HFFc6 (cell line): ENCODE measurements around the gene SRBD1. TPM values are rescaled to one million over a fixed set of nuclear protein-coding genes. Genes with fewer than 3 reads are reported as not detected.

Experiments used
- DNase-seq: peaks from one replicate; pipeline ENCODE4 v3.0.0-alpha.2; 2018
- H3K27ac Mint-ChIP-seq: 2 replicates; pipeline ENCODE4 v1.8.0; 2020; ENCODE audit warnings: mild to moderate bottlenecking, mixed read lengths
- H3K27me3 Mint-ChIP-seq: 2 replicates; pipeline ENCODE4 v1.8.0; 2021; ENCODE audit warnings: mild to moderate bottlenecking, moderate library complexity, mixed read lengths; ENCODE audit not compliant: insufficient read depth
- H3K36me3 Mint-ChIP-seq: 2 replicates; pipeline ENCODE4 v1.8.0; 2021; ENCODE audit warnings: low read depth, mixed read lengths
- H3K4me1 Mint-ChIP-seq: 2 replicates; pipeline ENCODE4 v1.8.0; 2020; ENCODE audit warnings: low read depth, mixed read lengths
- H3K4me3 Mint-ChIP-seq: 2 replicates; pipeline ENCODE4 v1.8.0; 2020; ENCODE audit warnings: mild to moderate bottlenecking, moderate library complexity, mixed read lengths
- H3K9me3 Mint-ChIP-seq: 2 replicates; pipeline ENCODE4 v1.8.0; 2020; ENCODE audit warnings: mild to moderate bottlenecking, mixed read lengths
- CTCF ChIP-seq: fragments of 200-600 bp; sonication (generic); IDR thresholded peaks from 2 replicates; pipeline ENCODE4 v1.5.0; 2021; ENCODE audit warnings: antibody characterized with exemption, mild to moderate bottlenecking
- total RNA-seq, 6 experiments: library from RNA; stranded (reverse); fragmentation: NEBNext Ultra II Directional; extraction: Animal tissue kit (Norgen Biotek cat#: 25700); gene quantifications; 2 replicates in 1 of 6; 3 replicates in 5 of 6; pipeline ENCODE4 v1.2.3, GENCODE V29; 2021

The SRBD1 gene
- total RNA-seq, 6 experiments from 2014 or later = 9.5 to 13.6 (median 12.4) TPM

- DNase-seq = no peak
- Mint-ChIP-seq H3K4me3 (no peak overlapping the region), H3K36me3 (no peaks in the 10 kb centered on the region), H3K4me1 (no peaks in the 10 kb centered on the region), H3K9me3 (no peaks in the 10 kb centered on the region), H3K27ac (no peak overlapping the region), H3K27me3 (peaks cover 35% of the 10 kb centered on the region)
- no peak for TF ChIP-seq CTCF
Measured at GRCh38 chr2:45344502-45344901, 266.6 kb downstream of the SRBD1 start.

GRCh38 chr2:45344071-45344470, 267.0 kb downstream of the SRBD1 start:
- peaks cover 35% of the 10 kb centered on the region for H3K27me3 Mint-ChIP-seq
- H3K27ac Mint-ChIP-seq = no peak overlapping the region
- no peak for DNase-seq
- H3K4me3 Mint-ChIP-seq = no peak overlapping the region
- TF ChIP-seq CTCF = no peak
- H3K4me1 Mint-ChIP-seq = no peaks in the 10 kb centered on the region
- no peaks in the 10 kb centered on the region for H3K9me3 Mint-ChIP-seq
- no peaks in the 10 kb centered on the region for H3K36me3 Mint-ChIP-seq

- Mint-ChIP-seq H3K36me3 (no peaks in the 10 kb centered on the region), H3K9me3 (no peaks in the 10 kb centered on the region), H3K4me3 (no peak overlapping the region), H3K4me1 (no peaks in the 10 kb centered on the region), H3K27me3 (peaks cover 40% of the 10 kb centered on the region), H3K27ac (no peak overlapping the region)
- no peak for TF ChIP-seq CTCF
- no peak for DNase-seq
Measured at GRCh38 chr2:45343251-45344017, 267.6 kb downstream of the SRBD1 start.

- no peak overlapping the region for H3K27ac Mint-ChIP-seq
Measured at GRCh38 chr2:45340318-45340717, 270.7 kb downstream of the SRBD1 start.

GRCh38 chr2:45339253-45339652, 271.8 kb downstream of the SRBD1 start:
- H3K27me3 Mint-ChIP-seq = peaks cover 57% of the 10 kb centered on the region
- H3K36me3 Mint-ChIP-seq = no peaks in the 10 kb centered on the region
- H3K4me1 Mint-ChIP-seq = no peaks in the 10 kb centered on the region
- no peak overlapping the region for H3K27ac Mint-ChIP-seq
- no peak for TF ChIP-seq CTCF
- no peak overlapping the region for H3K4me3 Mint-ChIP-seq
- no peak for DNase-seq
- H3K9me3 Mint-ChIP-seq = no peaks in the 10 kb centered on the region

More at GRCh38 chr2:45340318-45340717, 270.7 kb downstream of the SRBD1 start:
- H3K4me1 Mint-ChIP-seq = no peaks in the 10 kb centered on the region
- peaks cover 56% of the 10 kb centered on the region for H3K27me3 Mint-ChIP-seq
- no peaks in the 10 kb centered on the region for H3K9me3 Mint-ChIP-seq
- TF ChIP-seq CTCF = no peak
- H3K36me3 Mint-ChIP-seq = no peaks in the 10 kb centered on the region
- no peak overlapping the region for H3K4me3 Mint-ChIP-seq
- no peak for DNase-seq

Other genes with a start within 250 kb of the SRBD1 start
- gene PRKCE, start 40.4 kb upstream of the SRBD1 start, total RNA-seq = 10 to 100 TPM; 10.8 to 13.7 (median 12.0) TPM